SU-DHL-6 (cell line): ENCODE results near the gene FITM1.
A peak's percentile ranks its signal among the peaks of the same experiment; 100 is the strongest.

Experiments
- H2AFZ ChIP-seq: fragments of 200-600 bp; sonication (generic); 2 replicates; pipeline ENCODE4 v1.6.1; 2014; ENCODE audit warnings: low read depth, mild to moderate bottlenecking, moderate library complexity, mixed read lengths, antibody characterized with exemption, low read length; ENCODE audit not compliant: severe bottlenecking
- H3F3A ChIP-seq: fragments of 200-600 bp; shearing (Covaris generic); 2 replicates; pipeline ENCODE4 v1.6.0; 2016; ENCODE audit warnings: antibody characterized with exemption, mild to moderate bottlenecking; ENCODE audit not compliant: insufficient read depth
- H3K27ac ChIP-seq: fragments of 200-600 bp; sonication (generic); 2 replicates; pipeline ENCODE4 v1.5.1; 2016; ENCODE audit warnings: low read depth, mild to moderate bottlenecking, low read length, moderate library complexity, mixed read lengths
- H3K27me3 ChIP-seq: fragments of 200-600 bp; sonication (generic), shearing (Covaris generic); 2 replicates; pipeline ENCODE4 v1.6.0; 2014; ENCODE audit warnings: mild to moderate bottlenecking, low read length
- H3K36me3 ChIP-seq: fragments of 200-600 bp; sonication (generic); 2 replicates; pipeline ENCODE4 v1.6.1; 2014; ENCODE audit warnings: mild to moderate bottlenecking, low read length, mixed read lengths
- H3K4me2 ChIP-seq: fragments of 300-600, 200-600 bp; shearing (Covaris generic), sonication (generic); 2 replicates; pipeline ENCODE4 v1.6.0; 2014; ENCODE audit warnings: low read length, low read depth, mild to moderate bottlenecking; ENCODE audit not compliant: poor library complexity, severe bottlenecking
- H3K4me3 ChIP-seq: fragments of 200-600 bp; sonication (generic); 2 replicates; pipeline ENCODE4 v1.5.1; 2014; ENCODE audit warnings: antibody characterized with exemption, low read length, mild to moderate bottlenecking, mixed read lengths; ENCODE audit not compliant: insufficient read depth, poor library complexity, severe bottlenecking
- H3K79me2 ChIP-seq: fragments of 200-600 bp; sonication (generic); 2 replicates; pipeline ENCODE4 v1.6.1; 2014; ENCODE audit warnings: mild to moderate bottlenecking, low read length, moderate library complexity; ENCODE audit not compliant: insufficient read depth
- H3K9ac ChIP-seq: fragments of 200-600 bp; sonication (generic); 2 replicates; pipeline ENCODE4 v1.7.0; 2014; ENCODE audit warnings: mild to moderate bottlenecking, low read length
- H3K9me2 ChIP-seq: fragments of 200-600 bp; sonication (generic); replicated peaks from 2 replicates; pipeline ENCODE4 v1.6.1; 2014; ENCODE audit warnings: low read length; ENCODE audit not compliant: insufficient read depth
- H3K9me3 ChIP-seq: fragments of 200-600 bp; sonication (generic); 2 replicates; pipeline ENCODE4 v1.6.1; 2014; ENCODE audit warnings: low read length, mixed read lengths; ENCODE audit not compliant: insufficient read depth
- H4K20me1 ChIP-seq: fragments of 200-600 bp; sonication (generic); 2 replicates; pipeline ENCODE4 v1.6.1; 2014; ENCODE audit warnings: low read depth, mild to moderate bottlenecking, antibody characterized with exemption, low read length, moderate library complexity, mixed read lengths
- EZH2phosphoT487 ChIP-seq: fragments of 200-600 bp; sonication (generic), shearing (Covaris generic); conservative IDR thresholded peaks from 2 replicates; pipeline ENCODE4 v1.6.1; 2018; ENCODE audit warnings: mild to moderate bottlenecking, antibody characterized with exemption, low read length, moderate library complexity, mixed read lengths
- TF ChIP-seq, protein P1 (sequence below): fragments of 200-600 bp; sonication (generic); IDR thresholded peaks from one replicate; pipeline ENCODE4 v1.5.1; 2017; ENCODE audit warnings: antibody characterized with exemption, mild to moderate bottlenecking, low read length, moderate library complexity; ENCODE audit not compliant: insufficient read depth, poor library complexity, severe bottlenecking

FITM1 gene

DNA sequence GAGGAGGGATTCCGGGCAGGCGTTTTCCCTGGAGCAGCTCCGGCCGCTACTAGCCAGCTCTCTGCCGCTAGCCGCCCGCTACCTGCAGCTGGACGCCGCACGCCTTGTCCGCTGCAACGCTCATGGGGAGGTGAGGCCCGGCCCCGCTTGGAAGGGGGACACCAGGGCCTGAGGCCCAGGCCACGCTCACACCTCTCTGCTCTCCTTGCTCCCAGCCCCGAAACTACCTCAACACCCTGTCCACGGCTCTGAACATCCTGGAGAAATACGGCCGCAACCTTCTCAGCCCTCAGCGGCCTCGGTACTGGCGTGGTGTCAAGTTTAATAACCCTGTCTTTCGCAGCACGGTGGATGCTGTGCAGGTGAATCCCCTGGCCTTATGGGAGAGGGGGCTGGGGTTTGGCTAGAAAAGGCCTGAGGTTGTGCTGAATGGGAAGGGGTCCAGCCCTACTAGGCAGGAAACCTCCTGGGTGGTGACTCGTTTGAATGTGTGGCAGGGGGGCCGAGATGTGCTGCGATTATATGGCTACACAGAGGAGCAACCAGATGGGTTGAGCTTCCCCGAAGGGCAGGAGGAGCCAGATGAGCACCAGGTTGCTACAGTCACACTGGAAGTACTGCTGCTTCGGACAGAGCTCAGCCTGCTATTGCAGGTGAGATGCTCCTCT is 17.4 kb downstream of the FITM1 start:
- H3K79me2 ChIP-seq: peaks cover 26% of the 10 kb centered on the region
- H3K27ac ChIP-seq: peak overlapping the region; percentile 26
- H3K9me2 ChIP-seq: no peaks in the 10 kb centered on the region
- H3K27me3 ChIP-seq: no peaks in the 10 kb centered on the region
- no peaks in the 10 kb centered on the region for H4K20me1 ChIP-seq
- H2AFZ ChIP-seq: no peak overlapping the region
- H3K36me3 ChIP-seq: 0 out of 2 replicates have a peak, but pooled peaks cover 6% of the 10 kb centered on the region
- H3K4me2 ChIP-seq: peak overlapping the region; percentile 75
- peak overlapping the region; percentile 91 for H3K9ac ChIP-seq
- no peaks in the 10 kb centered on the region for H3K9me3 ChIP-seq
- H3F3A ChIP-seq: peaks cover 10% of the 10 kb centered on the region; the same call in 1 of the 2 replicates
- TF ChIP-seq EZH2phosphoT487: no peak
- TF ChIP-seq, protein P1, sequence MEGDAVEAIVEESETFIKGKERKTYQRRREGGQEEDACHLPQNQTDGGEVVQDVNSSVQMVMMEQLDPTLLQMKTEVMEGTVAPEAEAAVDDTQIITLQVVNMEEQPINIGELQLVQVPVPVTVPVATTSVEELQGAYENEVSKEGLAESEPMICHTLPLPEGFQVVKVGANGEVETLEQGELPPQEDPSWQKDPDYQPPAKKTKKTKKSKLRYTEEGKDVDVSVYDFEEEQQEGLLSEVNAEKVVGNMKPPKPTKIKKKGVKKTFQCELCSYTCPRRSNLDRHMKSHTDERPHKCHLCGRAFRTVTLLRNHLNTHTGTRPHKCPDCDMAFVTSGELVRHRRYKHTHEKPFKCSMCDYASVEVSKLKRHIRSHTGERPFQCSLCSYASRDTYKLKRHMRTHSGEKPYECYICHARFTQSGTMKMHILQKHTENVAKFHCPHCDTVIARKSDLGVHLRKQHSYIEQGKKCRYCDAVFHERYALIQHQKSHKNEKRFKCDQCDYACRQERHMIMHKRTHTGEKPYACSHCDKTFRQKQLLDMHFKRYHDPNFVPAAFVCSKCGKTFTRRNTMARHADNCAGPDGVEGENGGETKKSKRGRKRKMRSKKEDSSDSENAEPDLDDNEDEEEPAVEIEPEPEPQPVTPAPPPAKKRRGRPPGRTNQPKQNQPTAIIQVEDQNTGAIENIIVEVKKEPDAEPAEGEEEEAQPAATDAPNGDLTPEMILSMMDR: no peak
- H3K4me3 ChIP-seq: peak overlapping the region; percentile 95

GRCh38 chr14:24149302-24149969 is 19.0 kb downstream of the FITM1 start:
- no peaks in the 10 kb centered on the region for H3K9me3 ChIP-seq
- H3F3A ChIP-seq: 0 out of 2 replicates have a peak, but pooled peaks cover 6% of the 10 kb centered on the region
- H3K27me3 ChIP-seq: no peaks in the 10 kb centered on the region
- no peak overlapping the region for H3K4me3 ChIP-seq
- no peak overlapping the region for H2AFZ ChIP-seq
- no peak overlapping the region for H3K27ac ChIP-seq
- H3K4me2 ChIP-seq: no peak overlapping the region
- TF ChIP-seq, protein P1: no peak
- TF ChIP-seq EZH2phosphoT487: no peak
- peaks cover 26% of the 10 kb centered on the region for H3K79me2 ChIP-seq
- H3K9ac ChIP-seq: no peak overlapping the region
- H4K20me1 ChIP-seq: no peaks in the 10 kb centered on the region
- no peaks in the 10 kb centered on the region for H3K9me2 ChIP-seq
- 0 out of 2 replicates have a peak, but pooled peaks cover 3% of the 10 kb centered on the region for H3K36me3 ChIP-seq

DNA sequence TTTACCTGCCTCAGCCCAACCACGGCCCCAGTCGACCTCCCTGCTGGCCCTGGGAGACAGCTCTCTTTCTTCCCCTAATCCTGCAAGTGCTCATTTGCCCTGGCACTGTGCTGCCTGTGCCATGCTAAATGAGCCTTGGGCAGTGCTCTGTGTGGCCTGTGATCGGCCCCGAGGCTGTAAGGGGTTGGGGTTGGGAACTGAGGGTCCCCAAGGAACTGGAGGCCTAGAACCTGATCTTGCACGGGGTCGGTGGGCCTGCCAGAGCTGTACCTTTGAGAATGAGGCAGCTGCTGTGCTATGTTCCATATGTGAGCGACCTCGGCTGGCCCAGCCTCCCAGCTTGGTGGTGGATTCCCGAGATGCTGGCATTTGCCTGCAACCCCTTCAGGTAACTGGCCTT is 19.6 kb downstream of the FITM1 start:
- no peak for TF ChIP-seq EZH2phosphoT487
- TF ChIP-seq, protein P1: no peak
- Histone ChIP-seq H3K4me2 (no peak overlapping the region), H2AFZ (no peak overlapping the region)

More for the DNA sequence above, 19.6 kb downstream of the FITM1 start:
- Histone ChIP-seq H4K20me1 (no peaks in the 10 kb centered on the region), H3K9me3 (no peaks in the 10 kb centered on the region), H3K9ac (no peak overlapping the region), H3F3A (0 out of 2 replicates have a peak, but pooled peaks cover 3% of the 10 kb centered on the region), H3K4me3 (no peak overlapping the region), H3K9me2 (no peaks in the 10 kb centered on the region), H3K27me3 (no peaks in the 10 kb centered on the region), H3K79me2 (peaks cover 26% of the 10 kb centered on the region), H3K27ac (no peak overlapping the region), H3K36me3 (no peaks in the 10 kb centered on the region)
